ENCODE measurements around the gene RNASE9.

GRCh38 chr14:20515846-20516245, 45.0 kb downstream of the RNASE9 start:
- TF ChIP-seq CTCF (IDR thresholded peaks at IDR 0.05) (no peak), EP300 (IDR thresholded peaks at IDR 0.05) (no peak)
